GM23338 (cell line): ENCODE results near the gene SLC51A.
"Not testable (repeated sequence)": the region's sequence is repeated elsewhere in the genome, so short reads cannot be mapped to it uniquely, and the experiment has no call there.

Experiments used
- CREB1 ChIP-seq: fragments of 250-450 bp; sonication (Bioruptor Pico); IDR thresholded peaks from 2 replicates; pipeline ENCODE4 v1.5.0; 2020; ENCODE audit warnings: low read depth, mild to moderate bottlenecking, moderate library complexity
- CTCF ChIP-seq, 2 experiments: fragments of 200-600 bp in 1 of 2; sonication (generic) in 1 of 2; conservative IDR thresholded peaks; 2 replicates each; pipeline versions ENCODE4 v1.5.1 to v1.6.1; 2016 to 2017; ENCODE audit warnings: antibody characterized with exemption in 2 of 2, low read depth in 2 of 2, mild to moderate bottlenecking in 2 of 2, moderate library complexity in 1 of 2
- EZH2 ChIP-seq: fragments of 200-600 bp; sonication (generic); IDR thresholded peaks from one replicate; pipeline ENCODE4 v1.8.0; 2017; ENCODE audit warnings: antibody characterized with exemption, mild to moderate bottlenecking, low read depth; ENCODE audit not compliant: unreplicated experiment
- EZH2phosphoT487 ChIP-seq: fragments of 200-600 bp; sonication (generic); IDR thresholded peaks from one replicate; pipeline ENCODE4 v1.8.1; 2018; ENCODE audit warnings: antibody characterized with exemption; ENCODE audit not compliant: unreplicated experiment
- POLR2AphosphoS5 ChIP-seq: IDR thresholded peaks from 2 replicates; pipeline ENCODE4 v1.6.1; 2016; ENCODE audit warnings: antibody characterized with exemption, low read depth
- REST ChIP-seq: IDR thresholded peaks from one replicate; pipeline ENCODE4 v1.6.1; 2018; ENCODE audit warnings: antibody characterized with exemption; ENCODE audit not compliant: unreplicated experiment

- TF ChIP-seq CTCF (conservative IDR thresholded peaks at IDR 0.05; ENCODE audit: low read depth in 2 of 2); EZH2phosphoT487; EZH2; CREB1 (CRISPR knock-in tag); POLR2AphosphoS5; REST: not testable (repeated sequence)
Measured at GRCh38 chr3:196244166-196244565, 27.8 kb downstream of the SLC51A start.
